WTC11 (cell line): ENCODE data around the gene EEA1.

Experiments used
- AR ChIP-seq: fragments of 250-450 bp; sonication (Bioruptor Pico); IDR thresholded peaks from 2 replicates; pipeline ENCODE4 v1.9.0; 2021; ENCODE audit warnings: mild to moderate bottlenecking
- CTCF ChIP-seq: fragments of 200-600 bp; IDR thresholded peaks from 2 replicates; pipeline ENCODE4 v1.8.0; 2022; ENCODE audit warnings: antibody characterized with exemption

GRCh38 chr12:92747151-92747550 lies 181.9 kb downstream of the EEA1 start:
- TF ChIP-seq AR (CRISPR knock-in tag): no peak
- no peak for TF ChIP-seq CTCF
